H1 (cell line): ENCODE measurements around the gene LRRC26. TPM values are rescaled to one million over a fixed set of nuclear protein-coding genes. Genes with fewer than 3 reads are reported as not detected.

Experiments used
- CTCF ChIA-PET: fragments of 300-600 bp; sonication (Branson Sonifier 250); formaldehyde crosslinking; loops from one replicate; lab custom pipeline; 2021; ENCODE audit not compliant: partially characterized antibody; lab: Charles Lee
- POLR2A ChIA-PET: fragments of 300-600 bp; sonication (Branson Sonifier 250); formaldehyde crosslinking; loops from one replicate; lab custom pipeline; 2021; ENCODE audit warnings: inconsistent platforms; ENCODE audit not compliant: partially characterized antibody; lab: Charles Lee
- DNase-seq, 2 experiments: peaks; one replicate each; pipeline versions ENCODE4 v3.0.0 to v3.0.0-alpha.2; 2010 to 2022; ENCODE audit warnings: low spot score in 2 of 2, low read depth in 1 of 2, mixed read lengths in 1 of 2
- FAIRE-seq: peaks from 2 replicates; lab custom pipeline; 2011; peaks lifted over from hg19 to GRCh38; lab: Jason Lieb, UNC
- H2AFZ ChIP-seq: 2 replicates; pipeline ENCODE4 v1.8.1; 2012; ENCODE audit warnings: low read length, inconsistent platforms
- H2AK5ac ChIP-seq: 2 replicates; pipeline ENCODE4 v1.6.1; 2013; ENCODE audit warnings: low read depth, low read length
- H2BK120ac ChIP-seq: replicated peaks from 2 replicates; pipeline ENCODE3; 2013; ENCODE audit warnings: low read depth, low read length, inconsistent platforms
- H2BK12ac ChIP-seq: 2 replicates; pipeline ENCODE4 v1.6.1; 2013; ENCODE audit warnings: low read depth, low read length
- H2BK15ac ChIP-seq: 2 replicates; pipeline ENCODE4 v1.6.1; 2013; ENCODE audit warnings: low read length
- H2BK20ac ChIP-seq: 2 replicates; pipeline ENCODE4 v1.6.1; 2013; ENCODE audit warnings: low read length
- H2BK5ac ChIP-seq: 2 replicates; pipeline ENCODE4 v1.6.1; 2013; ENCODE audit warnings: low read depth, low read length
- H3K14ac ChIP-seq: 2 replicates; pipeline ENCODE4 v1.6.1; 2013; ENCODE audit warnings: inconsistent platforms; ENCODE audit not compliant: insufficient read length
- H3K18ac ChIP-seq: 2 replicates; pipeline ENCODE4 v1.6.1; 2013; ENCODE audit warnings: low read length; ENCODE audit errors: extremely low read depth
- H3K23ac ChIP-seq: 2 replicates; pipeline ENCODE4 v1.6.1; 2013; ENCODE audit warnings: inconsistent platforms; ENCODE audit not compliant: insufficient read length
- H3K23me2 ChIP-seq: 2 replicates; pipeline ENCODE4 v1.6.1; 2013; ENCODE audit warnings: low read depth, low read length
- H3K27ac ChIP-seq: 2 replicates; pipeline ENCODE4 v1.6.1; 2011; ENCODE audit warnings: low read depth, low read length, inconsistent platforms
- H3K27me3 ChIP-seq, 4 experiments: replicated peaks in 1 of 4; 1 replicate in 1 of 4; 2 replicates in 3 of 4; pipeline versions ENCODE4 v1.6.1 to v1.8.1; 2011 to 2013; ENCODE audit warnings: low read length in 3 of 4, mild to moderate bottlenecking in 3 of 4, inconsistent platforms in 2 of 4, mixed read lengths in 2 of 4, moderate library complexity in 1 of 4; ENCODE audit not compliant: control insufficient read depth in 3 of 4, insufficient read depth in 3 of 4; ENCODE audit errors: extremely low read depth in 1 of 4
- H3K36me3 ChIP-seq, 4 experiments: 2 replicates each; pipeline versions ENCODE4 v1.6.1 to v1.8.1; 2011 to 2013; ENCODE audit warnings: mild to moderate bottlenecking in 4 of 4, low read length in 3 of 4, moderate library complexity in 2 of 4, control low read depth in 1 of 4, inconsistent platforms in 1 of 4; ENCODE audit not compliant: insufficient read depth in 4 of 4, control insufficient read depth in 2 of 4
- H3K4ac ChIP-seq: replicated peaks from 2 replicates; pipeline ENCODE3; 2013; ENCODE audit warnings: low read length, low read depth, mixed read lengths, inconsistent platforms; ENCODE audit not compliant: insufficient read length
- H3K4me1 ChIP-seq, 4 experiments: replicated peaks in 1 of 4; 1 replicate in 1 of 4; 2 replicates in 3 of 4; pipeline versions ENCODE4 v1.6.1 to v1.8.1; 2011 to 2013; ENCODE audit warnings: low read length in 3 of 4, inconsistent platforms in 2 of 4, mixed read lengths in 1 of 4; ENCODE audit not compliant: insufficient read depth in 4 of 4, control insufficient read depth in 3 of 4
- H3K4me2 ChIP-seq, 2 experiments: 2 replicates each; pipeline versions ENCODE4 v1.6.1 to v1.8.1; 2011 to 2013; ENCODE audit warnings: low read depth in 2 of 2, low read length in 2 of 2, control low read depth in 1 of 2, inconsistent platforms in 1 of 2, mild to moderate bottlenecking in 1 of 2; ENCODE audit not compliant: insufficient read depth in 1 of 2
- H3K4me3 ChIP-seq, 4 experiments: fragments of 200-600, 300-600 bp in 1 of 4; sonication (generic), shearing (Covaris generic), sonication (Bioruptor Twin) in 1 of 4; 2 replicates each; pipeline versions ENCODE4 v1.5.1 to v1.8.1; 2011 to 2016; ENCODE audit warnings: low read length in 4 of 4, low read depth in 3 of 4, control low read depth in 2 of 4, inconsistent platforms in 2 of 4, mild to moderate bottlenecking in 2 of 4, mixed read lengths in 1 of 4, moderate library complexity in 1 of 4; ENCODE audit not compliant: insufficient read depth in 2 of 4; ENCODE audit errors: extremely low read depth in 1 of 4
- H3K56ac ChIP-seq: replicated peaks from 2 replicates; pipeline ENCODE3; 2013; ENCODE audit warnings: low read depth, mild to moderate bottlenecking, mixed read lengths, low read length, inconsistent platforms; ENCODE audit not compliant: insufficient read length
- H3K79me1 ChIP-seq: 2 replicates; pipeline ENCODE4 v1.6.1; 2013; ENCODE audit warnings: low read depth, low read length, control low read depth
- H3K79me2 ChIP-seq, 2 experiments: 2 replicates each; pipeline versions ENCODE4 v1.6.1 to v1.8.1; 2012 to 2013; ENCODE audit warnings: low read length in 2 of 2, mild to moderate bottlenecking in 2 of 2, inconsistent platforms in 1 of 2; ENCODE audit not compliant: insufficient read depth in 2 of 2, control insufficient read depth in 1 of 2
- H3K9ac ChIP-seq, 4 experiments: replicated peaks in 1 of 4; 1 replicate in 1 of 4; 2 replicates in 3 of 4; pipeline versions ENCODE4 v1.6.1 to v1.8.1; 2011 to 2013; ENCODE audit warnings: low read depth in 3 of 4, low read length in 3 of 4, control low read depth in 2 of 4, mild to moderate bottlenecking in 2 of 4, moderate library complexity in 2 of 4, inconsistent platforms in 1 of 4; ENCODE audit errors: extremely low read depth in 1 of 4
- H3K9me3 ChIP-seq, 2 experiments: 2 replicates each; pipeline versions ENCODE4 v1.6.1 to v1.8.1; 2012 to 2013; ENCODE audit warnings: mild to moderate bottlenecking in 2 of 2, moderate library complexity in 2 of 2, control low read depth in 1 of 2, inconsistent platforms in 1 of 2, low read depth in 1 of 2, low read length in 1 of 2, mixed read lengths in 1 of 2; ENCODE audit not compliant: insufficient read depth in 2 of 2
- H4K20me1 ChIP-seq, 2 experiments: replicated peaks in 1 of 2; 2 replicates each; pipeline versions ENCODE3 to v1.8.1; 2011 to 2013; ENCODE audit warnings: inconsistent platforms in 2 of 2, low read length in 2 of 2, mild to moderate bottlenecking in 1 of 2; ENCODE audit not compliant: insufficient read depth in 2 of 2, control insufficient read depth in 1 of 2
- H4K5ac ChIP-seq: 2 replicates; pipeline ENCODE4 v1.6.1; 2013; ENCODE audit warnings: low read length, low read depth, mixed read lengths, inconsistent platforms; ENCODE audit not compliant: insufficient read length
- H4K8ac ChIP-seq: 2 replicates; pipeline ENCODE4 v1.8.0; 2013; ENCODE audit warnings: mild to moderate bottlenecking, moderate library complexity, low read length, inconsistent platforms; ENCODE audit not compliant: insufficient read depth; ENCODE audit errors: extremely low read depth
- H4K91ac ChIP-seq: replicated peaks from 2 replicates; pipeline ENCODE3; 2013; ENCODE audit warnings: low read length, mixed read lengths, inconsistent platforms; ENCODE audit not compliant: insufficient read length
- ATF3 ChIP-seq: IDR thresholded peaks from 2 replicates; pipeline ENCODE4 v1.6.1; 2011; ENCODE audit warnings: low read depth, mild to moderate bottlenecking, low read length; ENCODE audit not compliant: insufficient read depth
- CHD2 ChIP-seq: IDR thresholded peaks from 2 replicates; pipeline ENCODE4 v1.6.1; 2012; ENCODE audit warnings: low read length, improper control_type of control experiment
- EZH2 ChIP-seq: fragments of 200-600 bp; sonication (generic); IDR thresholded peaks from 2 replicates; pipeline ENCODE4 v1.7.1; 2012; ENCODE audit warnings: low read depth, mild to moderate bottlenecking, moderate library complexity, low read length, inconsistent platforms; ENCODE audit not compliant: severe bottlenecking
- HDAC6 ChIP-seq: IDR thresholded peaks from one replicate; pipeline ENCODE4 v1.7.1; 2012; ENCODE audit warnings: low read depth, mild to moderate bottlenecking, inconsistent platforms, low read length, moderate library complexity
- KDM1A ChIP-seq: fragments of 200-600, 300-600 bp; sonication (generic); IDR thresholded peaks from 2 replicates; pipeline ENCODE4 v1.7.1; 2016; ENCODE audit warnings: mild to moderate bottlenecking, low read length, borderline replicate concordance
- RFX5 ChIP-seq: IDR thresholded peaks from 2 replicates; pipeline ENCODE4 v1.6.1; 2011; ENCODE audit warnings: low read depth, low read length, improper control_type of control experiment, borderline replicate concordance
- TEAD4 ChIP-seq: IDR thresholded peaks from 2 replicates; pipeline ENCODE4 v1.6.1; 2012; ENCODE audit warnings: low read depth, low read length, inconsistent platforms, mixed read lengths
- WGBS, 2 experiments: shearing (Covaris generic) in 1 of 2; methylation state at CpG; one replicate each; pipeline versions ENCODE4 v1.1.6 to v1.1.7; 2013 to 2015; ENCODE audit warnings: low lambda C conversion rate in 2 of 2, mixed read lengths in 2 of 2, inconsistent platforms in 1 of 2, low coverage in 1 of 2, missing lambda C conversion rate in 1 of 2; ENCODE audit not compliant: insufficient replicate concordance in 2 of 2, insufficient coverage in 1 of 2, insufficient read length in 1 of 2; ENCODE audit errors: extremely low coverage in 1 of 2, missing lambda C conversion rate in 1 of 2; 5-methylcytosine and 5-hydroxymethylcytosine counted together
- polyA plus RNA-seq, 7 experiments: library from polyadenylated mRNA; depleted of rRNA in 3 of 7; stranded (reverse) in 5 of 7; unstranded in 2 of 7; fragments of >200 nt in 5 of 7; fragments of 200-250 nt in 2 of 7; gene quantifications; 1 replicate in 5 of 7; 2 replicates in 1 of 7; 4 replicates in 1 of 7; pipeline versions ENCODE4 v1.2.1 to v1.2.3, GENCODE V29; 2011 to 2013; ENCODE audit warnings: missing spikeins in 2 of 7, mixed read lengths in 2 of 7
- total RNA-seq: library from RNA; stranded (reverse); fragmentation: NEBNext Ultra II Directional; extraction: Animal tissue kit (Norgen Biotek cat#: 25700); gene quantifications from 2 replicates; pipeline ENCODE4 v1.2.1, GENCODE V29; 2021

Gene LRRC26
- total and polyA plus RNA-seq, 2 of the 8 experiments (the other 6 are each of a cell fraction or from before 2014, with no cell fraction given): 0.34 to 0.85 TPM

GRCh38 chr9:137178201-137178938, 8.5 kb upstream of the LRRC26 start:
- Histone ChIP-seq H3K4me2 (no peak overlapping the region), H4K5ac (no peak overlapping the region), H3K4me1 (peaks cover 0 to 8% (median 3%) of the 10 kb centered on the region in 4 experiments; a peak in 5 of 7 replicates), H3K56ac (no peak overlapping the region), H4K20me1 (peaks cover 2 to 26% of the 10 kb centered on the region in 2 experiments), H2BK20ac (no peak overlapping the region), H2BK120ac (no peak overlapping the region), H3K9me3 (no peaks in the 10 kb centered on the region), H3K4ac (no peak overlapping the region), H2BK12ac (no peak overlapping the region), H2BK15ac (no peak overlapping the region), H4K91ac (no peak overlapping the region)
- no peak for DNase-seq
- POLR2A ChIA-PET: interaction anchor here (0.6 to 3.7 kb wide), 4 partner anchors 10 to 24 kb away, joined by 3 to 15 read pairs (median 4); partner anchors contain the start of genes ANAPC2, SSNA1 and TPRN
- TF ChIP-seq EZH2 (no peak), HDAC6 (no peak), TEAD4 (no peak), KDM1A (no peak), CHD2 (no peak), ATF3 (no peak), RFX5 (no peak)
- TF ChIP-seq, all 59 proteins: peak for 0
- H2AK5ac ChIP-seq: no peak overlapping the region
- H3K27me3 ChIP-seq: no peaks in the 10 kb centered on the region; a peak in 3 of 7 replicates
- H3K27ac ChIP-seq: no peak overlapping the region
- FAIRE-seq: no peak
- H3K36me3 ChIP-seq: peaks cover 0 to 30% (median 6%) of the 10 kb centered on the region in 4 experiments; a peak in 6 of 8 replicates
- H2BK5ac ChIP-seq: no peak overlapping the region
- WGBS, 2 experiments: 89% methylated on average over 21 of the region's 23 CpGs; no CpG with 5 or more reads in 1 of the 2 experiments
- no peak overlapping the region for H3K14ac ChIP-seq
- H3K79me1 ChIP-seq: no peaks in the 10 kb centered on the region; the same call in 1 of the 2 replicates
- no peaks in the 10 kb centered on the region for H3K23me2 ChIP-seq
- no peak overlapping the region for H3K18ac ChIP-seq
- no peaks in the 10 kb centered on the region for H3K79me2 ChIP-seq
- no peak overlapping the region for H3K9ac ChIP-seq
- H3K4me3 ChIP-seq: no peak overlapping the region
- H4K8ac ChIP-seq: no peak overlapping the region
- H2AFZ ChIP-seq: no peak overlapping the region
- CTCF ChIA-PET: interaction anchor here (0.9 to 3.0 kb wide), 6 partner anchors 15 to 110 kb away, joined by 3 to 21 read pairs (median 4); no protein-coding TSS in a partner anchor
- no peak overlapping the region for H3K23ac ChIP-seq
